SU-DHL-6 (cell line): ENCODE data around the gene OR51B2.

Experiments used
- EZH2phosphoT487 ChIP-seq: fragments of 200-600 bp; sonication (generic), shearing (Covaris generic); conservative IDR thresholded peaks from 2 replicates; pipeline ENCODE4 v1.6.1; 2018; ENCODE audit warnings: mild to moderate bottlenecking, antibody characterized with exemption, low read length, moderate library complexity, mixed read lengths
- TF ChIP-seq, protein P1 (sequence below): fragments of 200-600 bp; sonication (generic); IDR thresholded peaks from one replicate; pipeline ENCODE4 v1.5.1; 2017; ENCODE audit warnings: antibody characterized with exemption, mild to moderate bottlenecking, low read length, moderate library complexity; ENCODE audit not compliant: insufficient read depth, poor library complexity, severe bottlenecking

DNA sequence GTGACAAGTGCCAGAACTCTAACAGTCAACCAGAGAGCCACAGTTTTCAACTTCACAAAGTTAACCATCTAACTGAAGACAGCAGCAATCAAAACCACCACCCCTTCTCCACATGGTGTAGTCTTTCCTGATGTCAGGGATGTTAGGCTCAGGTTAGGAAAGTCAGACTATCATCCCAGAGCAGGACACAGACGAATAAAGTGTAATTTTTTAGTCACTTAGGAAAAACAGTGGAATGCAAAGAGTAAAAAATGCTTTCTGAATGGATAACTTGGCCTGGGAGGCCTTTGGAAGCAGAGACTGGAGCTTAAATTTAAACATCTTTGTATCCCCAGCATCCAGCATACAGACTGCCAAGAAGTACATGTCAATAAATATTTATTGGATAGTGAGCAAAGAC lies 37.7 kb downstream of the OR51B2 start:
- TF ChIP-seq, protein P1, sequence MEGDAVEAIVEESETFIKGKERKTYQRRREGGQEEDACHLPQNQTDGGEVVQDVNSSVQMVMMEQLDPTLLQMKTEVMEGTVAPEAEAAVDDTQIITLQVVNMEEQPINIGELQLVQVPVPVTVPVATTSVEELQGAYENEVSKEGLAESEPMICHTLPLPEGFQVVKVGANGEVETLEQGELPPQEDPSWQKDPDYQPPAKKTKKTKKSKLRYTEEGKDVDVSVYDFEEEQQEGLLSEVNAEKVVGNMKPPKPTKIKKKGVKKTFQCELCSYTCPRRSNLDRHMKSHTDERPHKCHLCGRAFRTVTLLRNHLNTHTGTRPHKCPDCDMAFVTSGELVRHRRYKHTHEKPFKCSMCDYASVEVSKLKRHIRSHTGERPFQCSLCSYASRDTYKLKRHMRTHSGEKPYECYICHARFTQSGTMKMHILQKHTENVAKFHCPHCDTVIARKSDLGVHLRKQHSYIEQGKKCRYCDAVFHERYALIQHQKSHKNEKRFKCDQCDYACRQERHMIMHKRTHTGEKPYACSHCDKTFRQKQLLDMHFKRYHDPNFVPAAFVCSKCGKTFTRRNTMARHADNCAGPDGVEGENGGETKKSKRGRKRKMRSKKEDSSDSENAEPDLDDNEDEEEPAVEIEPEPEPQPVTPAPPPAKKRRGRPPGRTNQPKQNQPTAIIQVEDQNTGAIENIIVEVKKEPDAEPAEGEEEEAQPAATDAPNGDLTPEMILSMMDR = no peak
- TF ChIP-seq EZH2phosphoT487 = no peak
